RWPE2 (cell line): ENCODE measurements around the gene SPATA2L.
"Not testable (repeated sequence)": the region's sequence is repeated elsewhere in the genome, so short reads cannot be mapped to it uniquely, and the experiment has no call there.

Experiments used
- ATAC-seq: fragments of 200-7000 bp; cut with Tn5 transposase; 3 replicates; pipeline ENCODE4 v1.9.1; 2021; ENCODE audit warnings: low read depth
- DNase-seq: peaks from one replicate; pipeline ENCODE4 v3.0.0-alpha.2; 2020; ENCODE audit warnings: low spot score
- H3K27ac ChIP-seq: fragments of 450-650 bp; 2 replicates; pipeline ENCODE4 v1.5.1; 2017; ENCODE audit warnings: mild to moderate bottlenecking; ENCODE audit not compliant: poor library complexity, severe bottlenecking
- H3K27me3 ChIP-seq: fragments of 250-450 bp; sonication (Bioruptor Pico); 2 replicates; pipeline ENCODE4 v1.5.1; 2021; ENCODE audit warnings: mild to moderate bottlenecking, moderate library complexity; ENCODE audit not compliant: insufficient read depth, poor library complexity, severe bottlenecking
- H3K36me3 ChIP-seq: fragments of 250-450 bp; sonication (Bioruptor Pico); 2 replicates; pipeline ENCODE4 v1.5.1; 2020; ENCODE audit warnings: low read depth, mild to moderate bottlenecking, moderate library complexity
- H3K4me1 ChIP-seq: fragments of 250-450 bp; sonication (Bioruptor Pico); 2 replicates; pipeline ENCODE4 v1.5.1; 2021; ENCODE audit warnings: mild to moderate bottlenecking, moderate library complexity; ENCODE audit not compliant: insufficient read depth, poor library complexity, severe bottlenecking
- H3K4me3 ChIP-seq: fragments of 250-450 bp; sonication (Bioruptor Pico); 2 replicates; pipeline ENCODE4 v1.5.1; 2021; ENCODE audit warnings: mild to moderate bottlenecking, moderate library complexity; ENCODE audit not compliant: severe bottlenecking
- H3K9me3 ChIP-seq: fragments of 250-450 bp; sonication (Bioruptor Pico); 2 replicates; pipeline ENCODE4 v1.5.1; 2021; ENCODE audit warnings: mild to moderate bottlenecking, moderate library complexity; ENCODE audit not compliant: severe bottlenecking
- CTCF ChIP-seq: fragments of 450-650 bp; IDR thresholded peaks from one replicate; pipeline ENCODE4 v1.5.1; 2017; ENCODE audit warnings: mild to moderate bottlenecking, moderate library complexity; ENCODE audit not compliant: poor library complexity, severe bottlenecking

The SPATA2L gene

GRCh38 chr16:89686520-89687091 lies 14.9 kb downstream of the SPATA2L start, which contains the start of gene CDK10:
TSS of gene CDK10 (plus strand) at chr16:89686689. CDS start at chr16:89686711, 22 bp downstream.
- H3K27me3 ChIP-seq = no peaks in the 10 kb centered on the region
- ATAC-seq (peak; percentile 76), DNase-seq (peak; percentile 80)
- H3K9me3 ChIP-seq = no peaks in the 10 kb centered on the region
- H3K36me3 ChIP-seq = peaks cover 44% of the 10 kb centered on the region
- H3K27ac ChIP-seq = peak within 1 kb of the TSS; percentile 73
- no peaks in the 10 kb centered on the region for H3K4me1 ChIP-seq
- H3K4me3 ChIP-seq = peak within 1 kb of the TSS; percentile 89
- TF ChIP-seq CTCF = no peak

GRCh38 chr16:89685916-89686315 lies 15.6 kb downstream of the SPATA2L start:
- no peaks in the 10 kb centered on the region for H3K27me3 ChIP-seq
- no peak overlapping the region for H3K4me3 ChIP-seq
- DNase-seq = no peak
- no peaks in the 10 kb centered on the region for H3K4me1 ChIP-seq
- no peak for TF ChIP-seq CTCF
- no peak for ATAC-seq
- H3K9me3 ChIP-seq = no peaks in the 10 kb centered on the region
- peaks cover 37% of the 10 kb centered on the region for H3K36me3 ChIP-seq
- H3K27ac ChIP-seq = no peak overlapping the region

DNA sequence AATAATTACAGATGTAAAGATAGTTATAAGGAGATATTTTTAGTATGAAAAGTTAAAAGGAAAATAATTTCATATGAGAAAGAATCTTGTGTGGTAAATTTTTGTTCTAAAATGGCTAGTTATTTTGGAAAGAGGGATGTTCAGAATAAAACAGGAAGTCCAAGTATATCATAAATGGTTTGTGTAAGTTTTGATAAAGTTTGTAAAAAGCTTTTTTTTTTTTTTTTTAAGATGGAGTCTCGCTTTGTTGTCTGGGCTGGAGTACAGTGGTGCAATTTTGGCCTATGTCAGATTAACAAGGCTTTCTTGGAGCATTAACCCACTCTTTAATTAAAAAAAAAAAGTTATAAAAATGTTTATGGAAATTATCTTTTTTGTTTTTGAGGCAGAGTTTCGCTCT lies 23.2 kb downstream of the SPATA2L start:
- peaks cover 14% of the 10 kb centered on the region for H3K9me3 ChIP-seq
- H3K27ac ChIP-seq = no peak overlapping the region
- no peaks in the 10 kb centered on the region for H3K27me3 ChIP-seq
- peaks cover 10% of the 10 kb centered on the region; the same call in 1 of the 2 replicates for H3K36me3 ChIP-seq
- DNase-seq (no peak), ATAC-seq (no peak)
- H3K4me1 ChIP-seq = no peaks in the 10 kb centered on the region
- no peak overlapping the region for H3K4me3 ChIP-seq
- no peak for TF ChIP-seq CTCF

DNA sequence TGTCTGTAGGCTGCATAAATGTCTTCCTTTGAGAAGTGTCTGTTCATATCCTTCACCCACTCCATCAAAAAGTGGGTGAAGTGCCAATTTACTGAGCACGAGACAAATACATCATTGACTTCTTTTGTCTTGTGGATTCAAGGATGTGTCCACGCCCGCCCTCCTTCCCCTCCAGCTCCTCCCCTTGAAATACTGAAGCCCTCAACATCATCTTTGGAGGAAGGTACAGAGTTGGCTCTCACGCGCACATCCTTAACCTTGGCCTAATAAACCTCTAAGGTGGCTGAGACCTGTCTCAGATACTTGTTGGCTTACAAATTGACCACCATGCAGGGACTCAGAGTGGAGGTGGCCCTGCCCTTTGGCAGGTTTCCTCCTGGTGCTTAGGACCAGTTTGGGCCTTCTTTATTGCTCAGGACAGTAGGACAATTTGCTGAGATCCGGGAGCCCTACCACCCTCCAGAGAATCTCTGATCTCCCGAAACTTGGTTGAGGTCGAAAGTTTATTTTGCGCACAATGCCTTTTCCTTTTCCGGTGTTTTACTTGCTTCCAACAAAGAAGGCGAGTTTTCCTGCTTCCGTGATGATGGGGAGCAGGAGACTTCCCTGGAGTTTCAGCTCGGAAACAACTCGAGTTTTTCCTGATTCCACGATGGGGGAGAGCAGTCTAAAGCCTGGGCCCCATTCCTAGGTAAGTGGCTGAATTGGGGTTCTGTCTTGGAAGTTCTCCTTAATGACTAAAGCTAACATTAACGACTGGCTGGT lies 29.1 kb downstream of the SPATA2L start:
- no peak for ATAC-seq
- no peak overlapping the region for H3K27ac ChIP-seq

DNA sequence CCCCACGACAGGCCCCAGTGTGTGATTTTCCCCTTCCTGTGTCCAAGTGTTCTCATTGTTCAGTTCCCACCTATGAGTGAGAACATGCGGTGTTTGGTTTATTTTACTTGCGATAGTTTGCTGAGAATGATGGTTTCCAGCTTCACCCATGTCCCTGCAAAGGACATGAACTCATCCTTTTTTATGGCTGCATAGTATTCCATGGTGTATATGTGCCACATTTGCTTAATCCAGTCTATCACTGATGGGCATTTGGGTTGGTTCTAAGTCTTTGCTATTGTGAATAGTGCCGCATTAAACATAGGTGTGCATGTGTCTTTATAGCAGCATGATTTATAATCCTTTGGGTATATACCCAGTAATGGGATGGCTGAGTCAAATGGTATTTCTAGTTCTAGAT lies 29.9 kb downstream of the SPATA2L start:
- ATAC-seq, H3K9me3 ChIP-seq: not testable (repeated sequence)

More for the DNA sequence above, 29.1 kb downstream of the SPATA2L start:
- no peak for TF ChIP-seq CTCF
- no peaks in the 10 kb centered on the region for H3K36me3 ChIP-seq
- H3K9me3 ChIP-seq = peaks cover 6% of the 10 kb centered on the region
- H3K4me3 ChIP-seq = no peak overlapping the region
- no peak for DNase-seq
- peaks cover 4% of the 10 kb centered on the region for H3K4me1 ChIP-seq
- H3K27me3 ChIP-seq = no peaks in the 10 kb centered on the region

More for the DNA sequence above, 29.9 kb downstream of the SPATA2L start:
- H3K4me1 ChIP-seq, H3K27ac ChIP-seq, H3K27me3 ChIP-seq, H3K36me3 ChIP-seq, H3K4me3 ChIP-seq, DNase-seq: not testable (repeated sequence)
